Thyroid gland (tissue), 4 donors: ENCODE measurements around the gene MLF2.

ENCODE experiments used
- CTCF ChIP-seq, 6 experiments: fragments of 200-600 bp in 3 of 6; fragments of 450-650 bp in 3 of 6; sonication (generic) in 3 of 6; IDR thresholded peaks; one replicate each; pipeline ENCODE4 v1.5.1; 2016 to 2019; ENCODE audit warnings: antibody characterized with exemption in 6 of 6, mild to moderate bottlenecking in 2 of 6, inconsistent platforms in 1 of 6, moderate library complexity in 1 of 6
- POLR2A ChIP-seq, 2 donors: fragments of 450-650 bp; IDR thresholded peaks; one replicate each; pipeline ENCODE4 v1.6.1; 2017; ENCODE audit warnings: antibody characterized with exemption in 2 of 2, mild to moderate bottlenecking in 2 of 2, moderate library complexity in 1 of 2

- no peak for TF ChIP-seq CTCF (IDR thresholded peaks at IDR 0.05)
- no peak for TF ChIP-seq POLR2A (IDR thresholded peaks at IDR 0.05)
These were observed 17.7 kb upstream of the MLF2 start for GRCh38 chr12:6770600-6770999.
